ENCODE data around the gene NT5M. TPM values are rescaled to one million over a fixed set of nuclear protein-coding genes. Genes with fewer than 3 reads are reported as not detected.

NT5M gene
- total RNA-seq, 2 experiments from 2014 or later, result 1.8 to 2.9 TPM

DNA sequence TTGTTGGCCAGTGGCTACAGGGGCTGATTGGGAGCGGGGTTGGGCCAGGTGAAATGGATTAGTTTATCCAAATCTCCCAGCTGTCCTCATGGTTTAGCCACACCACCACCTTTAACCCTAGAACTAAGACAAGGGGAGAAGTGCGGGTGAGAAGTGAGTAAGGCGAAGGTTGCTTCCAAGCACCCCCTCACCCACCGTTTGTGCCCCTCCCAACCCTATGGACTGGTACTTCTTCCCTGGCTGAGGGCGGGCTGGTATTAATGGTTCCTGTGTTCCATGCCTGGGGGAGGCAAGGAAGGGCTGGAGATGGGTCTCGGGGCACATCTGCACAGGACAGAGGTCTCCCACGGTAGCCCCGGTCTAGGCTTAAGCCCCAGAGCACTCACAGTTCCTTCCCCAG, 25.1 kb downstream of the NT5M start:
- Histone ChIP-seq H3K36me3 (ENCODE audit: insufficient read depth, low read length) (no peaks in the 10 kb centered on the region), H3K27me3 (ENCODE audit: control insufficient read depth in 1 of 2, insufficient read depth in 2 of 2, low read length in 2 of 2) (no peaks in the 10 kb centered on the region), H3K4me1 (ENCODE audit: insufficient read depth, low read length) (no peaks in the 10 kb centered on the region), H3K27ac (ENCODE audit: low read depth in 1 of 2, low read length in 2 of 2) (no peak overlapping the region), H3K4me3 (ENCODE audit: low read length) (no peak overlapping the region), H3K9me3 (ENCODE audit: control insufficient read depth in 1 of 2, insufficient read depth in 1 of 2, low read length in 2 of 2) (no peaks in the 10 kb centered on the region)
- no peak overlapping the region for H3K4me3 Mint-ChIP-seq
- H3K4me1 Mint-ChIP-seq (ENCODE audit: low read depth), result no peaks in the 10 kb centered on the region
- TF ChIP-seq, protein P1, sequence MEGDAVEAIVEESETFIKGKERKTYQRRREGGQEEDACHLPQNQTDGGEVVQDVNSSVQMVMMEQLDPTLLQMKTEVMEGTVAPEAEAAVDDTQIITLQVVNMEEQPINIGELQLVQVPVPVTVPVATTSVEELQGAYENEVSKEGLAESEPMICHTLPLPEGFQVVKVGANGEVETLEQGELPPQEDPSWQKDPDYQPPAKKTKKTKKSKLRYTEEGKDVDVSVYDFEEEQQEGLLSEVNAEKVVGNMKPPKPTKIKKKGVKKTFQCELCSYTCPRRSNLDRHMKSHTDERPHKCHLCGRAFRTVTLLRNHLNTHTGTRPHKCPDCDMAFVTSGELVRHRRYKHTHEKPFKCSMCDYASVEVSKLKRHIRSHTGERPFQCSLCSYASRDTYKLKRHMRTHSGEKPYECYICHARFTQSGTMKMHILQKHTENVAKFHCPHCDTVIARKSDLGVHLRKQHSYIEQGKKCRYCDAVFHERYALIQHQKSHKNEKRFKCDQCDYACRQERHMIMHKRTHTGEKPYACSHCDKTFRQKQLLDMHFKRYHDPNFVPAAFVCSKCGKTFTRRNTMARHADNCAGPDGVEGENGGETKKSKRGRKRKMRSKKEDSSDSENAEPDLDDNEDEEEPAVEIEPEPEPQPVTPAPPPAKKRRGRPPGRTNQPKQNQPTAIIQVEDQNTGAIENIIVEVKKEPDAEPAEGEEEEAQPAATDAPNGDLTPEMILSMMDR (IDR thresholded peaks at IDR 0.05), result no peak
- no peak overlapping the region for H3K27ac Mint-ChIP-seq
- ATAC-seq (ENCODE audit: poor library complexity) (no peak), DNase-seq (no peak)
- H3K36me3 Mint-ChIP-seq (ENCODE audit: low read depth), result no peaks in the 10 kb centered on the region
- no peaks in the 10 kb centered on the region for H3K9me3 Mint-ChIP-seq
- intact Hi-C loops (cut with DNase I, micrococcal nuclease), result no loop called here
- POLR2A ChIA-PET, result no interaction called here
- H3K27me3 Mint-ChIP-seq, result no peaks in the 10 kb centered on the region
- CTCF ChIA-PET, result no interaction called here

- H3K27ac Mint-ChIP-seq, result no peak overlapping the region
- H3K4me3 Mint-ChIP-seq, result no peak overlapping the region
- intact Hi-C loops (cut with DNase I, micrococcal nuclease), result no loop called here
- H3K27me3 Mint-ChIP-seq, result no peaks in the 10 kb centered on the region
- DNase-seq (peak in 1 of 14 experiments; percentile 8), ATAC-seq (ENCODE audit: poor library complexity) (no peak)
- H3K4me1 Mint-ChIP-seq (ENCODE audit: low read depth), result no peaks in the 10 kb centered on the region
- Histone ChIP-seq H3K36me3 (ENCODE audit: insufficient read depth, low read length) (no peaks in the 10 kb centered on the region), H3K27me3 (ENCODE audit: control insufficient read depth in 1 of 2, insufficient read depth in 2 of 2, low read length in 2 of 2) (no peaks in the 10 kb centered on the region), H3K27ac (ENCODE audit: low read depth in 1 of 2, low read length in 2 of 2) (no peak overlapping the region), H3K9me3 (ENCODE audit: control insufficient read depth in 1 of 2, insufficient read depth in 1 of 2, low read length in 2 of 2) (no peaks in the 10 kb centered on the region), H3K4me1 (ENCODE audit: insufficient read depth, low read length) (no peaks in the 10 kb centered on the region), H3K4me3 (ENCODE audit: low read length) (no peak overlapping the region)
- ChIA-PET CTCF (no interaction called here), POLR2A (interaction anchor here (0.7 kb wide), 1 partner anchor 104 kb away, joined by 3 read pairs; the partner anchor contains the start of gene FLCN)
- no peaks in the 10 kb centered on the region for H3K9me3 Mint-ChIP-seq
- TF ChIP-seq, protein P1 (IDR thresholded peaks at IDR 0.05), result no peak
- no peaks in the 10 kb centered on the region for H3K36me3 Mint-ChIP-seq (ENCODE audit: low read depth)
Observed at GRCh38 chr17:17341452-17341851, 38.3 kb downstream of the NT5M start.

- H3K4me3 Mint-ChIP-seq, result no peak overlapping the region
- Histone ChIP-seq H3K4me1 (ENCODE audit: insufficient read depth, low read length) (no peaks in the 10 kb centered on the region), H3K4me3 (ENCODE audit: low read length) (no peak overlapping the region), H3K27ac (ENCODE audit: low read depth in 1 of 2, low read length in 2 of 2) (no peak overlapping the region), H3K9me3 (ENCODE audit: control insufficient read depth in 1 of 2, insufficient read depth in 1 of 2, low read length in 2 of 2) (no peaks in the 10 kb centered on the region), H3K27me3 (ENCODE audit: control insufficient read depth in 1 of 2, insufficient read depth in 2 of 2, low read length in 2 of 2) (no peaks in the 10 kb centered on the region), H3K36me3 (ENCODE audit: insufficient read depth, low read length) (no peaks in the 10 kb centered on the region)
- TF ChIP-seq, protein P1 (IDR thresholded peaks at IDR 0.05), result no peak
- H3K27ac Mint-ChIP-seq, result no peak overlapping the region
- CTCF ChIA-PET, result no interaction called here
- H3K27me3 Mint-ChIP-seq, result no peaks in the 10 kb centered on the region
- intact Hi-C loops (cut with DNase I, micrococcal nuclease), result no loop called here
- ATAC-seq (ENCODE audit: poor library complexity) (no peak), DNase-seq (peak in 1 of 14 experiments; percentile 28)
- H3K4me1 Mint-ChIP-seq (ENCODE audit: low read depth), result no peaks in the 10 kb centered on the region
- no peaks in the 10 kb centered on the region for H3K36me3 Mint-ChIP-seq (ENCODE audit: low read depth)
- POLR2A ChIA-PET, result no interaction called here
- no peaks in the 10 kb centered on the region for H3K9me3 Mint-ChIP-seq
Observed at GRCh38 chr17:17342242-17342945, 39.2 kb downstream of the NT5M start.

Measured in CD4-positive, alpha-beta T cell (primary cell).